ENCODE measurements around the gene SULT1A2.
"Not testable (repeated sequence)": the region's sequence is repeated elsewhere in the genome, so short reads cannot be mapped to it uniquely, and the experiment has no call there.

DNA sequence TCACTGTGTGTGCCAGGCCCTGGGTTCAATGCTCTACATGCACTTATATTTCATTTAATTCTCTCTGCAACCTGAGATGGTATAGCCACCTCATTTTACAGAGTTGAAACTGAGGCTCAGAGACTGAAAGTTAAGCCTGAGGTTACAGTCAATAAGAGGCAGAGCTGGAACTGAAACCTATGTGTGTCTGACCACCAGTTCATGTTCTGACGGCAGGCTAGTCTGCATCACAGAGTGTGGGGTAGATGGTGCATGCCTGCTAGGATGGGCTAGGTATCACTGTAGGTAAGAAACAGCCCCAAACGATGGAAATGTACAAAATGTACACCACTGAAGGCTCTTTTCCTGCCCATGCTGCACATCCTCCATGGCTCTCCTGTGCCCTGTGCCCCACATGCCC, 43.1 kb upstream of the SULT1A2 start:
- TF ChIP-seq, protein P1, sequence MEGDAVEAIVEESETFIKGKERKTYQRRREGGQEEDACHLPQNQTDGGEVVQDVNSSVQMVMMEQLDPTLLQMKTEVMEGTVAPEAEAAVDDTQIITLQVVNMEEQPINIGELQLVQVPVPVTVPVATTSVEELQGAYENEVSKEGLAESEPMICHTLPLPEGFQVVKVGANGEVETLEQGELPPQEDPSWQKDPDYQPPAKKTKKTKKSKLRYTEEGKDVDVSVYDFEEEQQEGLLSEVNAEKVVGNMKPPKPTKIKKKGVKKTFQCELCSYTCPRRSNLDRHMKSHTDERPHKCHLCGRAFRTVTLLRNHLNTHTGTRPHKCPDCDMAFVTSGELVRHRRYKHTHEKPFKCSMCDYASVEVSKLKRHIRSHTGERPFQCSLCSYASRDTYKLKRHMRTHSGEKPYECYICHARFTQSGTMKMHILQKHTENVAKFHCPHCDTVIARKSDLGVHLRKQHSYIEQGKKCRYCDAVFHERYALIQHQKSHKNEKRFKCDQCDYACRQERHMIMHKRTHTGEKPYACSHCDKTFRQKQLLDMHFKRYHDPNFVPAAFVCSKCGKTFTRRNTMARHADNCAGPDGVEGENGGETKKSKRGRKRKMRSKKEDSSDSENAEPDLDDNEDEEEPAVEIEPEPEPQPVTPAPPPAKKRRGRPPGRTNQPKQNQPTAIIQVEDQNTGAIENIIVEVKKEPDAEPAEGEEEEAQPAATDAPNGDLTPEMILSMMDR (conservative IDR thresholded peaks at IDR 0.05 in 1 of 2, IDR thresholded peaks at IDR 0.05 in 1 of 2; ENCODE audit: low read depth in 1 of 2, low read length in 2 of 2), result not testable (repeated sequence)
- not testable (repeated sequence) for TF ChIP-seq EZH2 (IDR thresholded peaks at IDR 0.05; ENCODE audit: low read length, missing control alignments)

Data from fibroblast of lung (primary cell).